Measurements from ENCODE around the gene LDLRAD4. TPM values are rescaled to one million over a fixed set of nuclear protein-coding genes. Genes with fewer than 3 reads are reported as not detected.
A peak's percentile ranks its signal among the peaks of the same experiment; 100 is the strongest.

LDLRAD4 gene
- total RNA-seq, 1 donor from 2014 or later: 18.4 TPM

- DNase-seq: no peak
- no peaks in the 10 kb centered on the region for H3K36me3 ChIP-seq
- no peak for ATAC-seq
- intact Hi-C loops (cut with DNase I): no loop called here
- TF ChIP-seq CTCF (IDR thresholded peaks at IDR 0.05): no peak
- H3K27ac ChIP-seq: no peak overlapping the region
- H3K9me3 ChIP-seq: no peaks in the 10 kb centered on the region
- H3K4me1 ChIP-seq: no peaks in the 10 kb centered on the region
- H3K27me3 ChIP-seq: no peaks in the 10 kb centered on the region
- no peak overlapping the region for H3K4me3 ChIP-seq
These were observed 10.6 kb downstream of the LDLRAD4 start for GRCh38 chr18:13229001-13229671.

- DNase-seq (peak; percentile 57), ATAC-seq (no peak)
- H3K4me3 ChIP-seq: no peak overlapping the region
- intact Hi-C loops (cut with DNase I): no loop called here
- no peak overlapping the region for H3K27ac ChIP-seq
- H3K9me3 ChIP-seq: no peaks in the 10 kb centered on the region
- H3K27me3 ChIP-seq: no peaks in the 10 kb centered on the region
- no peak for TF ChIP-seq CTCF (IDR thresholded peaks at IDR 0.05)
- H3K4me1 ChIP-seq: no peaks in the 10 kb centered on the region
- no peaks in the 10 kb centered on the region for H3K36me3 ChIP-seq
These were observed 12.6 kb downstream of the LDLRAD4 start for GRCh38 chr18:13231151-13231550.

- Histone ChIP-seq H3K9me3 (no peaks in the 10 kb centered on the region), H3K27me3 (no peaks in the 10 kb centered on the region), H3K36me3 (no peaks in the 10 kb centered on the region), H3K27ac (no peak overlapping the region), H3K4me1 (no peaks in the 10 kb centered on the region), H3K4me3 (no peak overlapping the region)
- intact Hi-C loops (cut with DNase I): no loop called here
- TF ChIP-seq CTCF (IDR thresholded peaks at IDR 0.05): no peak
- no peak for ATAC-seq
- peak; percentile 62 for DNase-seq
These were observed 13.7 kb downstream of the LDLRAD4 start for GRCh38 chr18:13232086-13232917.

- intact Hi-C loops (cut with DNase I): no loop called here
- no peak for TF ChIP-seq CTCF (IDR thresholded peaks at IDR 0.05)
- Histone ChIP-seq H3K4me1 (no peaks in the 10 kb centered on the region), H3K4me3 (no peak overlapping the region), H3K27ac (no peak overlapping the region), H3K36me3 (no peaks in the 10 kb centered on the region), H3K27me3 (no peaks in the 10 kb centered on the region), H3K9me3 (no peaks in the 10 kb centered on the region)
- DNase-seq (peak; percentile 32), ATAC-seq (no peak)
These were observed 14.6 kb downstream of the LDLRAD4 start for GRCh38 chr18:13232971-13233786.

- Histone ChIP-seq H3K4me3 (no peak overlapping the region), H3K27me3 (no peaks in the 10 kb centered on the region), H3K36me3 (no peaks in the 10 kb centered on the region), H3K9me3 (no peaks in the 10 kb centered on the region), H3K4me1 (no peaks in the 10 kb centered on the region), H3K27ac (no peak overlapping the region)
- no peak for TF ChIP-seq CTCF (IDR thresholded peaks at IDR 0.05)
- intact Hi-C loops (cut with DNase I): no loop called here
- peak; percentile 47 for DNase-seq
- ATAC-seq: no peak
These were observed 15.5 kb downstream of the LDLRAD4 start for GRCh38 chr18:13233787-13234783.

All from upper lobe of right lung (tissue), 1 donor.